Loucy (cell line): Measurements from ENCODE around the gene SARNP.

Experiments
- H2AFZ ChIP-seq: fragments of 200-600 bp; sonication (generic); 2 replicates; pipeline ENCODE4 v1.6.0; 2016; ENCODE audit warnings: antibody characterized with exemption, mild to moderate bottlenecking, low read length, moderate library complexity
- H3F3A ChIP-seq: fragments of 200-600 bp; 2 replicates; pipeline ENCODE4 v1.6.0; 2016; ENCODE audit warnings: antibody characterized with exemption, low read depth, mild to moderate bottlenecking
- H3K27me3 ChIP-seq: fragments of 200-600 bp; sonication (generic); 2 replicates; pipeline ENCODE4 v1.6.1; 2014; ENCODE audit warnings: low read length, mild to moderate bottlenecking; ENCODE audit not compliant: insufficient read depth, poor library complexity, severe bottlenecking
- H3K36me3 ChIP-seq: fragments of 200-600 bp; sonication (generic); 2 replicates; pipeline ENCODE4 v1.6.1; 2016; ENCODE audit warnings: low read length; ENCODE audit not compliant: insufficient read depth
- H3K4me1 ChIP-seq: fragments of 200-600 bp; sonication (generic); 2 replicates; pipeline ENCODE4 v1.5.1; 2014; ENCODE audit warnings: low read length, mild to moderate bottlenecking; ENCODE audit not compliant: insufficient read depth, poor library complexity, severe bottlenecking
- H3K4me2 ChIP-seq: fragments of 200-600 bp; sonication (generic); 2 replicates; pipeline ENCODE4 v1.6.0; 2014; ENCODE audit warnings: antibody characterized with exemption, low read length, low read depth, mild to moderate bottlenecking; ENCODE audit not compliant: poor library complexity, severe bottlenecking
- H3K4me3 ChIP-seq: fragments of 200-600 bp; sonication (generic); 2 replicates; pipeline ENCODE4 v1.5.1; 2014; ENCODE audit warnings: low read length, mild to moderate bottlenecking, mixed read lengths; ENCODE audit not compliant: poor library complexity, severe bottlenecking
- H3K79me2 ChIP-seq: fragments of 200-600 bp; sonication (generic); 2 replicates; pipeline ENCODE4 v1.6.1; 2014; ENCODE audit warnings: low read length; ENCODE audit not compliant: insufficient read depth
- H3K9ac ChIP-seq: fragments of 200-600 bp; sonication (generic); 2 replicates; pipeline ENCODE4 v1.6.0; 2014; ENCODE audit warnings: mild to moderate bottlenecking, low read depth, low read length, moderate library complexity; ENCODE audit not compliant: poor library complexity, severe bottlenecking
- H3K9me2 ChIP-seq: fragments of 200-600 bp; sonication (generic); replicated peaks from 2 replicates; pipeline ENCODE4 v1.6.1; 2016; ENCODE audit warnings: low read depth, low read length, mixed read lengths
- H3K9me3 ChIP-seq: fragments of 200-600 bp; sonication (generic); 2 replicates; pipeline ENCODE4 v1.6.1; 2014; ENCODE audit warnings: mild to moderate bottlenecking, antibody characterized with exemption, low read length, low read depth; ENCODE audit not compliant: insufficient read depth
- H4K20me1 ChIP-seq: fragments of 200-600 bp; sonication (generic); 2 replicates; pipeline ENCODE4 v1.6.0; 2014; ENCODE audit warnings: antibody characterized with exemption, low read length, mild to moderate bottlenecking; ENCODE audit not compliant: insufficient read depth, poor library complexity, severe bottlenecking
- CTCF ChIP-seq: fragments of 200-600 bp; sonication (generic); conservative IDR thresholded peaks from 2 replicates; pipeline ENCODE4 v1.5.1; 2014; ENCODE audit warnings: mild to moderate bottlenecking, antibody characterized with exemption, low read length
- EZH2phosphoT487 ChIP-seq: fragments of 200-600 bp; IDR thresholded peaks from 2 replicates; pipeline ENCODE4 v1.6.1; 2018; ENCODE audit warnings: antibody characterized with exemption, mild to moderate bottlenecking, moderate library complexity, borderline replicate concordance

The SARNP gene

GRCh38 chr12:55823419-55823818 lies 5.9 kb upstream of the SARNP start:
- H3K9ac ChIP-seq, result peak overlapping the region; percentile 75
- H3K4me1 ChIP-seq, result peaks cover 35% of the 10 kb centered on the region
- H3K36me3 ChIP-seq, result peaks cover 38% of the 10 kb centered on the region; the same call in 1 of the 2 replicates
- no peaks in the 10 kb centered on the region for H3K27me3 ChIP-seq
- TF ChIP-seq CTCF (no peak), EZH2phosphoT487 (no peak)
- no peak overlapping the region for H3K4me3 ChIP-seq
- H3K4me2 ChIP-seq, result peak overlapping the region; percentile 99
- no peak overlapping the region for H2AFZ ChIP-seq
- no peaks in the 10 kb centered on the region for H3K9me2 ChIP-seq
- H4K20me1 ChIP-seq, result peaks cover 20% of the 10 kb centered on the region
- peaks cover 67% of the 10 kb centered on the region for H3K79me2 ChIP-seq
- H3F3A ChIP-seq, result no peaks in the 10 kb centered on the region; the same call in 1 of the 2 replicates
- no peaks in the 10 kb centered on the region for H3K9me3 ChIP-seq

- Histone ChIP-seq H3K9me2 (no peaks in the 10 kb centered on the region), H3K4me2 (no peak overlapping the region), H3K27me3 (no peaks in the 10 kb centered on the region), H3F3A (no peaks in the 10 kb centered on the region; the same call in 1 of the 2 replicates), H2AFZ (no peak overlapping the region), H4K20me1 (peaks cover 22% of the 10 kb centered on the region), H3K9ac (no peak overlapping the region), H3K36me3 (peaks cover 38% of the 10 kb centered on the region; the same call in 1 of the 2 replicates), H3K79me2 (peaks cover 61% of the 10 kb centered on the region), H3K9me3 (no peaks in the 10 kb centered on the region), H3K4me3 (no peak overlapping the region), H3K4me1 (peaks cover 26% of the 10 kb centered on the region)
- TF ChIP-seq EZH2phosphoT487 (no peak), CTCF (peak; percentile 16; the same call in 1 of the 2 replicates)
These were observed 4.7 kb upstream of the SARNP start for GRCh38 chr12:55822228-55822627.

GRCh38 chr12:55820679-55821078 lies 3.2 kb upstream of the SARNP start:
- Histone ChIP-seq H3K36me3 (peaks cover 38% of the 10 kb centered on the region; the same call in 1 of the 2 replicates), H3F3A (no peaks in the 10 kb centered on the region; the same call in 1 of the 2 replicates), H3K4me2 (no peak overlapping the region), H3K4me3 (no peak overlapping the region), H3K9me2 (no peaks in the 10 kb centered on the region), H3K79me2 (peaks cover 61% of the 10 kb centered on the region), H4K20me1 (peaks cover 37% of the 10 kb centered on the region), H3K9me3 (no peaks in the 10 kb centered on the region), H3K27me3 (no peaks in the 10 kb centered on the region), H3K4me1 (peaks cover 30% of the 10 kb centered on the region), H3K9ac (no peak overlapping the region), H2AFZ (no peak overlapping the region)
- TF ChIP-seq CTCF (peak; percentile 49), EZH2phosphoT487 (no peak)
